Keratinocyte (primary cell): Measurements from ENCODE around the gene HBQ1. TPM values are rescaled to one million over a fixed set of nuclear protein-coding genes. Genes with fewer than 3 reads are reported as not detected.

ENCODE experiments used
- DNase-seq: peaks from one replicate; pipeline ENCODE4 v3.0.0-alpha.2; 2011; ENCODE audit warnings: low read depth, missing footprints, low spot score
- FAIRE-seq: peaks from 2 replicates; lab custom pipeline; 2011; peaks lifted over from hg19 to GRCh38; lab: Jason Lieb, UNC
- H2AFZ ChIP-seq: 2 replicates; pipeline ENCODE4 v1.6.0; 2012; ENCODE audit warnings: low read length, control low read depth, inconsistent platforms; ENCODE audit not compliant: control insufficient read depth
- H3K27ac ChIP-seq: 2 replicates; pipeline ENCODE4 v1.5.1; 2011; ENCODE audit warnings: low read length; ENCODE audit not compliant: control insufficient read depth, insufficient read depth
- H3K27me3 ChIP-seq: 3 replicates; pipeline ENCODE4 v1.6.0; 2011; ENCODE audit warnings: low read length; ENCODE audit not compliant: control insufficient read depth, insufficient read depth; ENCODE audit errors: extremely low read depth
- H3K36me3 ChIP-seq, 2 experiments: 2 replicates in 1 of 2; 3 replicates in 1 of 2; pipeline ENCODE4 v1.5.1; 2011; ENCODE audit warnings: low read length in 2 of 2, mild to moderate bottlenecking in 1 of 2; ENCODE audit not compliant: control insufficient read depth in 2 of 2, insufficient read depth in 2 of 2; ENCODE audit errors: extremely low read depth in 1 of 2
- H3K4me1 ChIP-seq: 3 replicates; pipeline ENCODE4 v1.5.1; 2011; ENCODE audit warnings: low read length; ENCODE audit not compliant: control insufficient read depth, insufficient read depth; ENCODE audit errors: extremely low read depth
- H3K4me2 ChIP-seq: 3 replicates; pipeline ENCODE4 v1.6.0; 2011; ENCODE audit warnings: low read depth, low read length; ENCODE audit not compliant: control insufficient read depth, insufficient read depth; ENCODE audit errors: extremely low read depth
- H3K4me3 ChIP-seq, 3 experiments: fragments of 200-600 bp in 1 of 3; sonication (generic) in 1 of 3; 2 replicates in 2 of 3; 3 replicates in 1 of 3; pipeline ENCODE4 v1.5.1; 2011 to 2016; ENCODE audit warnings: low read length in 3 of 3, mild to moderate bottlenecking in 3 of 3, control low read depth in 2 of 3, inconsistent platforms in 1 of 3, low read depth in 1 of 3, mixed read lengths in 1 of 3, mixed run types in 1 of 3, moderate library complexity in 1 of 3; ENCODE audit not compliant: control insufficient read depth in 2 of 3, insufficient read depth in 2 of 3; ENCODE audit errors: extremely low read depth in 1 of 3
- H3K79me2 ChIP-seq: 2 replicates; pipeline ENCODE4 v1.6.0; 2012; ENCODE audit warnings: low read length; ENCODE audit not compliant: control insufficient read depth, insufficient read depth
- H3K9ac ChIP-seq: 3 replicates; pipeline ENCODE4 v1.6.0; 2011; ENCODE audit warnings: low read length; ENCODE audit not compliant: control insufficient read depth, insufficient read depth; ENCODE audit errors: extremely low read depth
- H3K9me1 ChIP-seq: 3 replicates; pipeline ENCODE4 v1.6.0; 2011; ENCODE audit warnings: low read length; ENCODE audit not compliant: control insufficient read depth, insufficient read depth; ENCODE audit errors: extremely low read depth
- H3K9me3 ChIP-seq: 2 replicates; pipeline ENCODE4 v1.5.1; 2012; ENCODE audit warnings: low read depth, low read length; ENCODE audit not compliant: control insufficient read depth
- H4K20me1 ChIP-seq: 3 replicates; pipeline ENCODE4 v1.6.0; 2011; ENCODE audit warnings: low read length; ENCODE audit not compliant: control insufficient read depth, insufficient read depth; ENCODE audit errors: extremely low read depth
- EZH2 ChIP-seq: IDR thresholded peaks from one replicate; pipeline ENCODE4 v1.6.1; 2012; ENCODE audit warnings: inconsistent platforms, mild to moderate bottlenecking, low read length, moderate library complexity
- dilution Hi-C: fragments of 300-500 bp; cut with MboI; formaldehyde crosslinking; loops from one replicate; pipeline ENCODE4 v1.7.0; 2020; ENCODE audit warnings: low sequenced_read_pairs; ENCODE audit not compliant: extremely low pct_ligation_motif_present
- polyA plus RNA-seq, 5 experiments: library from polyadenylated mRNA; depleted of rRNA in 3 of 5; stranded (reverse) in 3 of 5; stranded (forward) in 1 of 5; unstranded in 1 of 5; fragments of >200 nt; gene quantifications; 1 replicate in 1 of 5; 2 replicates in 3 of 5; 3 replicates in 1 of 5; pipeline versions ENCODE4 v1.2.1 to v1.2.3, GENCODE V29; 2011 to 2012; ENCODE audit warnings: missing spikeins in 2 of 5, low read depth in 1 of 5, low replicate concordance in 1 of 5
- TF ChIP-seq, protein P1 (sequence below), 3 experiments: IDR thresholded peaks in 1 of 3; conservative IDR thresholded peaks in 1 of 3; optimal IDR thresholded peaks in 1 of 3; 2 replicates in 2 of 3; 3 replicates in 1 of 3; pipeline versions ENCODE3 to v1.5.1; 2011; ENCODE audit warnings: low read length in 3 of 3, mild to moderate bottlenecking in 3 of 3, moderate library complexity in 2 of 3, control low read depth in 1 of 3, inconsistent platforms in 1 of 3; ENCODE audit not compliant: insufficient read depth in 2 of 3; ENCODE audit errors: extremely low read depth in 1 of 3

The HBQ1 gene
- polyA plus RNA-seq, 1 donor (not counting 4 experiments of a cell fraction or from before 2014, with no cell fraction given), result 0.13 TPM

DNA sequence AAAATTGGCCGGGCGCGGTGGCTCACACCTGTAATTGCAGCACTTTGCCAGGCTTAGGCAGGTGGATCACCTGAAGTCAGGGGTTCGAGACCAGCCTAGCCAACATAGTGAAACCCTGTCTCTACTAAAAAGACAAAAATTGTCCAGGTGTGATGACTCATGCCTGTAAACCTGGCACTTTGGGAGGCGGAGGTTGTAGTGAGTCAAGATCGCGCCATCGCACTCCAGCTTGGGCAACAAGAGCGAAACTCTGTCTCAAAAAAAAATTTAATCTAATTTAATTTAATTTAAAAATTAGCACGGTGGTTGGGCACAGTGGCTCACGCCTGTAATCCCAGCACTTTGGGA, 1.6 kb upstream of the HBQ1 start:
- H3K9ac ChIP-seq, result no peak overlapping the region
- no peak overlapping the region for H2AFZ ChIP-seq
- no peaks in the 10 kb centered on the region for H3K9me1 ChIP-seq
- H3K4me2 ChIP-seq, result no peak overlapping the region
- no peak for DNase-seq
- H4K20me1 ChIP-seq, result no peaks in the 10 kb centered on the region
- no peak overlapping the region for H3K4me3 ChIP-seq
- dilution Hi-C loops, result no loop called here
- H3K27ac ChIP-seq, result no peak overlapping the region
- no peaks in the 10 kb centered on the region for H3K36me3 ChIP-seq
- H3K9me3 ChIP-seq, result no peaks in the 10 kb centered on the region
- peaks cover 8% of the 10 kb centered on the region for H3K4me1 ChIP-seq
- no peak for FAIRE-seq
- H3K27me3 ChIP-seq, result peaks cover 55% of the 10 kb centered on the region
- H3K79me2 ChIP-seq, result no peaks in the 10 kb centered on the region
- TF ChIP-seq, protein P1, sequence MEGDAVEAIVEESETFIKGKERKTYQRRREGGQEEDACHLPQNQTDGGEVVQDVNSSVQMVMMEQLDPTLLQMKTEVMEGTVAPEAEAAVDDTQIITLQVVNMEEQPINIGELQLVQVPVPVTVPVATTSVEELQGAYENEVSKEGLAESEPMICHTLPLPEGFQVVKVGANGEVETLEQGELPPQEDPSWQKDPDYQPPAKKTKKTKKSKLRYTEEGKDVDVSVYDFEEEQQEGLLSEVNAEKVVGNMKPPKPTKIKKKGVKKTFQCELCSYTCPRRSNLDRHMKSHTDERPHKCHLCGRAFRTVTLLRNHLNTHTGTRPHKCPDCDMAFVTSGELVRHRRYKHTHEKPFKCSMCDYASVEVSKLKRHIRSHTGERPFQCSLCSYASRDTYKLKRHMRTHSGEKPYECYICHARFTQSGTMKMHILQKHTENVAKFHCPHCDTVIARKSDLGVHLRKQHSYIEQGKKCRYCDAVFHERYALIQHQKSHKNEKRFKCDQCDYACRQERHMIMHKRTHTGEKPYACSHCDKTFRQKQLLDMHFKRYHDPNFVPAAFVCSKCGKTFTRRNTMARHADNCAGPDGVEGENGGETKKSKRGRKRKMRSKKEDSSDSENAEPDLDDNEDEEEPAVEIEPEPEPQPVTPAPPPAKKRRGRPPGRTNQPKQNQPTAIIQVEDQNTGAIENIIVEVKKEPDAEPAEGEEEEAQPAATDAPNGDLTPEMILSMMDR (optimal IDR thresholded peaks at IDR 0.05 in 1 of 3, IDR thresholded peaks at IDR 0.05 in 1 of 3, conservative IDR thresholded peaks at IDR 0.05 in 1 of 3; ENCODE audit: extremely low read depth in 1 of 3, insufficient read depth in 2 of 3, low read length in 3 of 3), result no peak
- TF ChIP-seq EZH2, result no peak

DNA sequence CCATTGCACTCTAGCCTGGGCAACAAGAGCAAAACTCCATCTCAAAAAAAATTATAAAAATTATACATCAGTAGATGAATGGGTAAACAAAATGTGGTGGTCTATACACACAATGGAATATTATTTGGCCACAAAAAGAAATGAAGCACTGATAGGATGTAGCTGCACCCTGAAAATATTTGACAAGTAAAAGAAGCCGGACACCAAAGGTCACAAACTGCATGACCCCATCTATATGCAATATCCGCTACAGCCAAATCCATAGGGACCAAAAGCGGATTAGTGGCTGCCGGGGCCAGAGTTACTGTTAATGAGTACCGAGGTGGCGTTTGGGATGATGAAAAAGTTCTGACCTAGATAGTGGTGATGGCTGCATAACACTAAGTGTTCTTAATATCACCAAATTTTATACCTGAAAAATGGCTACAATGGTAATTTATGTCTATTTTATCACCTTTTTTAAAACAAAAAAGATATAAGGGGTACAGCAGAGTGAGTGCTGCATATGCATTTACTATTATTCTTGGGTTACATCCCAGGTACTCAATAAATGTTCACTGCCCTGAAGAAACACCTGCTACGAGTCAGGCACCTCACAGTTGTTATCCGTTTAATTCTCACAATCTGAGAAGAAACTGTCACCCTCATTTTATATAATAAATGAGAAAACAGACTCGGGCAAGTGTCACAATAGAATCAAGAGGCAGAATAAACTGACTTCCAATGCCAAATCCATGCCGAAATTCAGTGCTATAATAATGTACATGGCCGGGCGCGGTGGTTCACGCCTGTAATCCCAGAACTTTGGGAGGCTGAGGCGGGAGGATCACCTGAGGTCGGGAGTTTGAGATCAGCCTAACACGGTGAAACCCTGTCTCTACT, 807 bp upstream of the HBQ1 start:
- H4K20me1 ChIP-seq, result no peaks in the 10 kb centered on the region
- H3K27ac ChIP-seq, result no peak overlapping the region
- FAIRE-seq (no peak), DNase-seq (no peak)
- H2AFZ ChIP-seq, result no peak overlapping the region
- H3K9me3 ChIP-seq, result no peaks in the 10 kb centered on the region
- no peaks in the 10 kb centered on the region for H3K9me1 ChIP-seq
- H3K27me3 ChIP-seq, result peaks cover 54% of the 10 kb centered on the region
- no peak overlapping the region for H3K4me3 ChIP-seq
- peaks cover 8% of the 10 kb centered on the region for H3K4me1 ChIP-seq
- H3K36me3 ChIP-seq, result peaks cover 0 to 2% of the 10 kb centered on the region in 2 experiments
- H3K79me2 ChIP-seq, result no peaks in the 10 kb centered on the region
- TF ChIP-seq EZH2, result peak; percentile 71
- TF ChIP-seq, protein P1 (optimal IDR thresholded peaks at IDR 0.05 in 1 of 3, IDR thresholded peaks at IDR 0.05 in 1 of 3, conservative IDR thresholded peaks at IDR 0.05 in 1 of 3; ENCODE audit: extremely low read depth in 1 of 3, insufficient read depth in 2 of 3, low read length in 3 of 3), result no peak
- no peak overlapping the region for H3K9ac ChIP-seq
- no peak overlapping the region for H3K4me2 ChIP-seq
- dilution Hi-C loops, result no loop called here
